Gastroesophageal sphincter (tissue), 4 donors: ENCODE measurements around the gene ELOVL5. TPM values are rescaled to one million over a fixed set of nuclear protein-coding genes. Genes with fewer than 3 reads are reported as not detected.
"Not testable (repeated sequence)": the region's sequence is repeated elsewhere in the genome, so short reads cannot be mapped to it uniquely, and the experiment has no call there.

Experiments
- ATAC-seq: fragments of 150-250 bp; one replicate; pipeline ENCODE4 v1.9.1; 2016; ENCODE audit warnings: mild to moderate bottlenecking, moderate library complexity
- H3K27ac ChIP-seq, 4 donors: fragments of 200-600 bp; sonication (generic) in 3 of 4; 1 replicate in 3 of 4; 2 replicates in 1 of 4; pipeline ENCODE4 v1.5.1; 2016 to 2019
- H3K27me3 ChIP-seq: fragments of 200-600 bp; sonication (generic); one replicate; pipeline ENCODE4 v1.5.1; 2019
- H3K36me3 ChIP-seq, 2 donors: fragments of 200-600 bp; sonication (generic); one replicate each; pipeline ENCODE4 v1.5.1; 2019; ENCODE audit warnings: control low read depth in 1 of 2
- H3K4me1 ChIP-seq, 3 donors: fragments of 200-600 bp; sonication (generic); 1 replicate in 2 of 3; 2 replicates in 1 of 3; pipeline ENCODE4 v1.5.1; 2016 to 2019; ENCODE audit warnings: control low read depth in 2 of 3
- H3K4me3 ChIP-seq, 2 donors: fragments of 200-600 bp; sonication (generic); one replicate each; pipeline ENCODE4 v1.5.1; 2019; ENCODE audit warnings: mild to moderate bottlenecking in 1 of 2, moderate library complexity in 1 of 2
- H3K9me3 ChIP-seq, 3 donors: fragments of 200-600 bp; sonication (generic); one replicate each; pipeline ENCODE4 v1.5.1; 2017 to 2019; ENCODE audit warnings: control low read depth in 2 of 3
- EP300 ChIP-seq: sonication (generic); formaldehyde crosslinking; IDR thresholded peaks from one replicate; pipeline ENCODE4 v1.6.1; 2017; ENCODE audit warnings: antibody characterized with exemption, mild to moderate bottlenecking
- POLR2A ChIP-seq, 2 donors: fragments of 450-650 bp; IDR thresholded peaks; one replicate each; pipeline ENCODE4 v1.6.1; 2017; ENCODE audit warnings: antibody characterized with exemption in 2 of 2, mild to moderate bottlenecking in 2 of 2, moderate library complexity in 1 of 2
- POLR2AphosphoS5 ChIP-seq: sonication (generic); formaldehyde crosslinking; IDR thresholded peaks from one replicate; pipeline ENCODE4 v1.6.1; 2017; ENCODE audit warnings: antibody characterized with exemption
- WGBS, 2 donors: methylation state at CpG; one replicate each; pipeline ENCODE4 v1.1.5; 2018; ENCODE audit warnings: low coverage in 1 of 2; 5-methylcytosine and 5-hydroxymethylcytosine counted together
- total RNA-seq, 4 donors: library from RNA; depleted of rRNA; stranded (reverse); fragments of >200 nt; gene quantifications; one replicate each; pipeline ENCODE4 v1.1.0, GENCODE V29; 2016
- TF ChIP-seq, protein P1 (sequence below), 4 experiments: fragments of 200-600 bp in 2 of 4; fragments of 450-650 bp in 2 of 4; sonication (generic) in 1 of 4; IDR thresholded peaks; one replicate each; pipeline ENCODE4 v1.5.1; 2017 to 2019; ENCODE audit warnings: antibody characterized with exemption in 4 of 4, mild to moderate bottlenecking in 2 of 4, moderate library complexity in 2 of 4

The ELOVL5 gene
- total RNA-seq, 4 donors from 2014 or later, result 51.5 to 94.6 (median 64.6) TPM

- 57% methylated on average over 2 of the region's 3 CpGs; no CpG with 5 or more reads in 1 of the 2 donors for WGBS, 2 donors
- no peaks in the 10 kb centered on the region for H3K9me3 ChIP-seq
- ATAC-seq, result no peak
Measured at GRCh38 chr6:53391170-53391569, 42.4 kb upstream of the ELOVL5 start.

DNA sequence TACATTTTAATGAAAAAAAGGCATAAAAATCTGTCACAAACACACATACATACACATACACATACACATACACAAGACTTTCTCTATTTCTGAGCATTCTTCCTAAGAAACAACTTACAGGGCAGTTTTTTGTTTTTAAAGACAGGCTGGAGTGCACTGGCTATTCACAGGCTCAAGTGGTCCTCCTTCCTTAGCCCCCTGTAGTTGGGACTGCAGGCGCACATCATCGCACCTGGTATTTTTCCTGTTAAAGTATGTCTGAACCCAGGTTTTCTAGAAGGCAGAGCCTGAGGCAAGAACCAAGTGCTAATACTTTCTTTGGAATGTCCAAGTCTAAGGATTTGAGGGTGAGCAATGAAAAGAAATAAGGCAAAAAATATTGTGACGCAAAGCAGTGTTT, 41.3 kb upstream of the ELOVL5 start:
- WGBS, 2 donors, result 50 to 76% methylated on average over 2 to 3 of the region's 3 CpGs
- no peaks in the 10 kb centered on the region for H3K36me3 ChIP-seq
- no peak overlapping the region for H3K27ac ChIP-seq
- no peak for ATAC-seq
- H3K4me3 ChIP-seq, result no peak overlapping the region
- TF ChIP-seq, protein P1, sequence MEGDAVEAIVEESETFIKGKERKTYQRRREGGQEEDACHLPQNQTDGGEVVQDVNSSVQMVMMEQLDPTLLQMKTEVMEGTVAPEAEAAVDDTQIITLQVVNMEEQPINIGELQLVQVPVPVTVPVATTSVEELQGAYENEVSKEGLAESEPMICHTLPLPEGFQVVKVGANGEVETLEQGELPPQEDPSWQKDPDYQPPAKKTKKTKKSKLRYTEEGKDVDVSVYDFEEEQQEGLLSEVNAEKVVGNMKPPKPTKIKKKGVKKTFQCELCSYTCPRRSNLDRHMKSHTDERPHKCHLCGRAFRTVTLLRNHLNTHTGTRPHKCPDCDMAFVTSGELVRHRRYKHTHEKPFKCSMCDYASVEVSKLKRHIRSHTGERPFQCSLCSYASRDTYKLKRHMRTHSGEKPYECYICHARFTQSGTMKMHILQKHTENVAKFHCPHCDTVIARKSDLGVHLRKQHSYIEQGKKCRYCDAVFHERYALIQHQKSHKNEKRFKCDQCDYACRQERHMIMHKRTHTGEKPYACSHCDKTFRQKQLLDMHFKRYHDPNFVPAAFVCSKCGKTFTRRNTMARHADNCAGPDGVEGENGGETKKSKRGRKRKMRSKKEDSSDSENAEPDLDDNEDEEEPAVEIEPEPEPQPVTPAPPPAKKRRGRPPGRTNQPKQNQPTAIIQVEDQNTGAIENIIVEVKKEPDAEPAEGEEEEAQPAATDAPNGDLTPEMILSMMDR (IDR thresholded peaks at IDR 0.05), result no peak
- TF ChIP-seq EP300, result no peak
- TF ChIP-seq POLR2AphosphoS5, result no peak
- TF ChIP-seq POLR2A (IDR thresholded peaks at IDR 0.05), result no peak
- no peaks in the 10 kb centered on the region for H3K9me3 ChIP-seq
- H3K4me1 ChIP-seq, result no peaks in the 10 kb centered on the region
- H3K27me3 ChIP-seq, result no peaks in the 10 kb centered on the region

More at GRCh38 chr6:53391170-53391569, 42.4 kb upstream of the ELOVL5 start:
- TF ChIP-seq, protein P1 (IDR thresholded peaks at IDR 0.05), result no peak
- TF ChIP-seq POLR2A (IDR thresholded peaks at IDR 0.05), result no peak
- no peak for TF ChIP-seq POLR2AphosphoS5
- TF ChIP-seq EP300, result no peak
- H3K4me3 ChIP-seq, result no peak overlapping the region
- H3K4me1 ChIP-seq, result no peaks in the 10 kb centered on the region
- H3K27me3 ChIP-seq, result no peaks in the 10 kb centered on the region
- no peaks in the 10 kb centered on the region for H3K36me3 ChIP-seq
- H3K27ac ChIP-seq, result no peak overlapping the region

GRCh38 chr6:53388615-53389014, 39.9 kb upstream of the ELOVL5 start:
- not testable (repeated sequence) for H3K27me3 ChIP-seq, H3K36me3 ChIP-seq, H3K9me3 ChIP-seq, H3K27ac ChIP-seq, H3K4me3 ChIP-seq, ATAC-seq, H3K4me1 ChIP-seq
- WGBS, 2 donors, result 83 to 100% methylated on average over 2 to 3 of the region's 3 CpGs

DNA sequence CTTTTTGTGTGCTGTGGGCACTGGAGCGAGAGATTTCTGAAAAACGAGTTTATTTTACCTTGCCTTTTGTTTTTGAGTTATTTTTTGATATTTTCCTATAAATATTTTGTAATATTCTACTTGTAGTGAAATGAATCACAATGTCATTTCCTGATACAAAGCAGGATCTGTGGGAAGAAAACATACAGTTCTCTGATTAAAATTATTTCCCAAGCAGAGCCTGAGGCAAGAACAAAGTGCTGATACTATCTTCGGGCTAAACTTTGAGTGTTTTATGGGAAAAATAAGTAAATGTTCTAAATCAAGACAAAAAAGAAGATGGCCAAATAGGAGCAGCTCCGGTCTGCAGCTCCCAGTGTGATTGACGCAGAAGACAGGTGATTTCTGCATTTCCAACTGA, 33.7 kb upstream of the ELOVL5 start:
- no peak for TF ChIP-seq EP300
- no peak for TF ChIP-seq POLR2AphosphoS5
- no peak for TF ChIP-seq POLR2A (IDR thresholded peaks at IDR 0.05)
- TF ChIP-seq, protein P1 (IDR thresholded peaks at IDR 0.05), result no peak
- Histone ChIP-seq H3K27me3 (no peaks in the 10 kb centered on the region), H3K4me3 (no peak overlapping the region), H3K36me3 (no peaks in the 10 kb centered on the region), H3K4me1 (no peaks in the 10 kb centered on the region), H3K27ac (no peak overlapping the region), H3K9me3 (no peaks in the 10 kb centered on the region)
- 77 to 81% methylated on average over 5 of the region's 5 CpGs for WGBS, 2 donors
- ATAC-seq, result no peak

DNA sequence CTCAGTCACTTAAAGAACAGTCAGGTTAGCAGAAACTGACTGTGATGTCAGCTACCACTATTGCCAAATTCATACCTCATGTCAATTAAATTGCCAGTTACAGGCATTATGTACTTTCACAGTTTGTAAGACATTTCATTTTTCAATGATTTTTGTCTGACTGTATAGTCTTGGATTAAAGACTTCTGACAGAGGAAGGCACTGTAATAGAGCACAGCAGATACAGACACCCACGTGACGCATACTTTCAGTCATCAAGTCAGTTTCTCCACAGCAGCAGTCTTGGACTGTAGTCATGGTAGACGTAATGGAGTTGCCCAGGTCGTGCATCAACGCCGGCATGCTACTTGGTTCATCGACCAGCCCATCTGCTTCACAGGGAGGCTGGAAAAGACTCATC, 29.5 kb upstream of the ELOVL5 start:
- ATAC-seq, result no peak
- Histone ChIP-seq H3K4me1 (no peaks in the 10 kb centered on the region), H3K27me3 (no peaks in the 10 kb centered on the region), H3K9me3 (no peaks in the 10 kb centered on the region), H3K4me3 (no peak overlapping the region), H3K36me3 (no peaks in the 10 kb centered on the region), H3K27ac (no peak overlapping the region)
- WGBS, 2 donors, result 70 to 92% methylated on average over 2 to 6 of the region's 7 CpGs
- TF ChIP-seq POLR2AphosphoS5 (no peak), POLR2A (IDR thresholded peaks at IDR 0.05) (no peak), EP300 (no peak)
- TF ChIP-seq, protein P1 (IDR thresholded peaks at IDR 0.05), result no peak
